ENCODE data around the gene TXNRD2.
A peak's percentile ranks its signal among the peaks of the same experiment; 100 is the strongest.

The TXNRD2 gene

DNA sequence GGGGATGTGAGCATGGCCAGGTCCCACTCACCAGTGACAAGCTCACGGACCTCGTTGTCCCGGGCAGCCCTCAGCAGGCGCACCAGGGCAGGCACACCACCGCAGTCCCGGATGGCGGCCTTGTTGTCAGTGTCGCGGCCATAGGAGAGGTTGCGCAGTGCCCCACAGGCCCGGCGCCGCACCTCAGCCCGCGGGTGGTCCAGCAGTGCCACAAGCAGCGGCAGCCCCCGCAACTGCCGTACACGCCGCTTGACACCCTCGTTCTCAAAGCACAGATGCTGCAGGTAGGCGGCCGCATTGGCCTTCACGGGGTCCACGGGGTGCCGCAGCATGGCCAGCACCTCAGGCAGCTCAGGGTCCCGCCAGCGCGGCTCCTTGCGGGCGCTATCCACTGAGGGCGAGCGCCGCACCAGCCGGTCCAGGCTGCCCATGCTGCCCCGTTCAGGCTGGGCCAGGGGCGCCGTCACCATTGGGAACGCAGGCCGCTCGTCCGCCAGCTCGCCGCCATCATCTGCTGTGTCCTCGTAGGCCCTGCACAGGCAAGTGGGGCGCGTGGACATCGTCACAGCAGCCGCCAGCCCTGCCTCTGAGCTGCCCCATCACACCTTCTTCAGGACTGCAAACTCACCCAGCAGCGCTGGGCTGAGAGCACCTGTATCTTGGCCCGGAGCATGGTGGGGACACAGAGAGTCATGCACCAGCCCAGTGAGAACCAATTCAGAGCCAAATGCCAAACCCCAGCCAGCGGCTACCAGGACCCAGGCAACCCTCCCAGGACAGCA lies 38.3 kb upstream of the TXNRD2 start:
- no peak for DNase-seq

DNA sequence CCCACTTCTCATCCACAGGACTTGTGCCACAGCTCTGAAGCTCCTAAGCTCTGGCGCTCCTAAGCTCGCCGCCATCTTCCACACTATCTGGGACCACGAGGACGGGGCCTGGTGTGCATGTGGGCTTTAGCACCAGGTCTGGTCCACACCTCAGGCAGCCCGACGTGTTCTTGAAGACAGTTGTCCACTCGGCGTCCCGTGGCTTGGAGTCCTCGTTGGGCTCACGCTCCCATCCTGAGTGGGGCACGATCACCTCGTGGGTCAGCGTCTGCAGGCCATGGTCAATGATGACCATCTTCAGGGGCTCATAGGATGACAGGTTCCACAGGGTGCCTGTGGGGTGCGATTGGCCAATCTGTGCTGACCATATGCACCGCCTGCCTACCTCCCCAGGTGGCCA lies 37.1 kb upstream of the TXNRD2 start:
- no peak for DNase-seq

- no peak for DNase-seq
These were observed 36.0 kb upstream of the TXNRD2 start for GRCh38 chr22:19977296-19978243.

- no peak for DNase-seq
These were observed 35.1 kb upstream of the TXNRD2 start for GRCh38 chr22:19976671-19977070.

- no peak for DNase-seq
These were observed 34.1 kb upstream of the TXNRD2 start for GRCh38 chr22:19975707-19976035.

DNA sequence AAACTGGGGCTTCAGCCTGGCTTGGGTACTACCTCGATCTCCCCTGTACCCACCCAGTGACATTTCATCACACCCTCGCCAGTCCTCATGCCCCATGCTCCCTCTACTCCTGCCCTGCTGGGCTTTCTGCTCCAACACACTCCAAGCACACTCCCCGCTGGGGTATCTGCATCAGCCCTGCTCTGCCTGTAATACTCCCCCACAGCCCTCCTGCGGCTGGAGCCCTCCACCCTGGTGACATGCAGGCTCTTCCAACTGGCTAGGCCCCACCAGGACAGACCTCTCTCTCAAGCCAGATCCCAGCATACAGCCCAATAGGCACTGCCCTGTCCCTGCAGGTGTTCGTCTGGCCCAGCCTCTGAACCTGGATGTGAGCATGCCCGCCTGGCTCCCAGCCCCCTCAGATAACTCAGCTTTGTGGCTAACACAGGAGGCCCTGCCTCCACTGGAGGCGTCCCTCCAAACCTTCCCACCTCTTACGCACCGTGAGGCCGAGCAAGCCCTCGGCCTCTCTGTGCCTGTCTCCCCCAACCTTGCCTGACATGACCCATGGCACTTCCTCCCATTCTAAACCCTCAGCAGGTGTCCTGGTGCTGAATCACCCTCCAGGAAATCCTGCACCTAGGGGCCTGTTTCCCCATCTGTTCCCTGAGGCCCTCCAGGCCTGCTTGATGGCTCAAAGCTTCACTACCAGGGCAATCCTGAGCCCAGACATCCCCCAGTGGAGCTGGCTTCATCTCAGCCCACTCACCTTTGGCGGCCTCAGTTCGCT lies 33.5 kb upstream of the TXNRD2 start:
- DNase-seq: no peak

DNA sequence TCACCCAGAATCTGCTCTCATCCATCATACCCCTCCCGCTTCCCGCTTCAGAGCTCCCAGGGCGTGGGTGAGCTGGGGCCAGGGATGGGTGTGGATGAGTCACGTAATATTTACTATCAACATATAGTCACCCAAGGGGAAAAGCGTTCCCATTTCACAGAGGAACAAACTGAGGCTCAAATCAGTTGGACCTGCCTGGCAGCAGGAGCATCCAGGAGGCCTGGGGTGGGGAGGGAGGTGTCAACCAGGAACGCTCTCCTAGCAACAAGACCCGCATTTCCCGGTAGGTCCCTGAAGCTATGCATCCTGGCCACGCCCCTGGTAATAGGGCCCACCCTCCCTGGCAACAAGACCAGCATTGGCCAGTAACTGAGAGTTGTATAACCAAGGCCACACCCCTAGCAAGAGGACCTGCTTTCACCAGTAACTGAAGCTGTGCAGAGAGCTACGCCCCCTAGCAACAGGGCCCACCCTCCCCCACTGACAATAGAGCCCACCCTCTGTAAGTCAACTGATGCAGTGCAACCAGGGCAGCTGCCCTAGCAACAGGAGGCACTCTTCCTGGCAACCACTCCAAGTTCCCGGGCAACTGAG lies 32.7 kb upstream of the TXNRD2 start:
- peak; percentile 40 for DNase-seq

GRCh38 chr22:19973551-19974267 lies 32.1 kb upstream of the TXNRD2 start:
- DNase-seq: no peak

GRCh38 chr22:19972652-19973550 lies 31.3 kb upstream of the TXNRD2 start:
- no peak for DNase-seq

DNA sequence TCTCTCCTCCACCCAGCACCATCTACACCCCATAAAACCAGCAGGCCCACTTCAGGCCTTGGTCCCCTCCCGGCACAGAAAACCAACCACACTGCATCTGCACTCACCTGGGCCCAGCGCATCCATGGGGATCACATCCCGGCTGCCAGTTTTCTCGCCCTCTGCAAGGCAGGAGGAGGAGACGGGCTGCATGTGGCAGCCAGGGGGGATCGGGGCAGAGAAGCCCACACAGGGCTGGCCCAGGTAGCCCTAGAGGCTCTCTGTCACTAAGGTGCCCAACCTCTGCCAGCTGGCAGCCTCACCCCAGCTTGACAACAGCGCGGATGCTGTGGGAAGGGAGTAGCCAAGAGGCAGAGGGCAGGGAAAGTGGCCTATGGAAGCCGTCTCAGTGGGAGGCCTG lies 30.6 kb upstream of the TXNRD2 start:
- DNase-seq: no peak

- no peak for DNase-seq
These were observed 29.9 kb upstream of the TXNRD2 start for GRCh38 chr22:19971276-19972124.

- peak; percentile 28 for DNase-seq
These were observed 29.1 kb upstream of the TXNRD2 start for GRCh38 chr22:19970479-19971275.

- DNase-seq: no peak
These were observed 28.4 kb upstream of the TXNRD2 start for GRCh38 chr22:19970031-19970478.

DNA sequence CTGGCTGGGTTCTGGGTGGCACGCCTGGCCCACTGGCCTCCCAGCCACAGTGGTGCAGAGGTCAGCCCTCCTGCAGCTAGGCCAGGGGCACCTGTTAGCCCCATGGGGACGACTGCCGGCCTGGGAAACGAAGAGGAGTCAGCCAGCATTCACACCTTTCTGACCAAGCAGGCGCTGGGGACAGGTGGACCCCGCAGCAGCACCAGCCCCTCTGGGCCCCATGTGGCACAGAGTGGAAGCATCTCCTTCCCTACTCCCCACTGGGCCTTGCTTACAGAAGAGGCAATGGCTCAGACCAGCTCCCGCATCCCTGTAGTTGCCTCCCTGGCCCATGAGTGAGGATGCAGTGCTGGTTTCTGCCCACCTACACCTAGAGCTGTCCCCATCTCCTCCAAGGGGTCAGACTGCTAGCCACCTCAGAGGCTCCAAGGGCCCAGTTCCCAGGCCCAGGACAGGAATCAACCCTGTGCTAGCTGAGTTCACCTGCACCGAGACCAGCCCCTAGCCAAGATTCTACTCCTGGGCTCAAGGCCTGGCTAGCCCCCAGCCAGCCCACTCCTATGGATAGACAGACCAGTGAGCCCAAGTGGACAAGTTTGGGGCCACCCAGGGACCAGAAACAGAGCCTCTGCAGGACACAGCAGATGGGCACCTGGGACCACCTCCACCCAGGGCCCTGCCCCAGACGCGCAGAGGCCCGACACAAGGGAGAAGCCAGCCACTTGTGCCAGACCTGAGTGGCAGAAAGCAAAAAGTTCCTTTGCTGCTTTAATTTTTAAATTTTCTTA lies 27.7 kb upstream of the TXNRD2 start:
- no peak for DNase-seq

DNA sequence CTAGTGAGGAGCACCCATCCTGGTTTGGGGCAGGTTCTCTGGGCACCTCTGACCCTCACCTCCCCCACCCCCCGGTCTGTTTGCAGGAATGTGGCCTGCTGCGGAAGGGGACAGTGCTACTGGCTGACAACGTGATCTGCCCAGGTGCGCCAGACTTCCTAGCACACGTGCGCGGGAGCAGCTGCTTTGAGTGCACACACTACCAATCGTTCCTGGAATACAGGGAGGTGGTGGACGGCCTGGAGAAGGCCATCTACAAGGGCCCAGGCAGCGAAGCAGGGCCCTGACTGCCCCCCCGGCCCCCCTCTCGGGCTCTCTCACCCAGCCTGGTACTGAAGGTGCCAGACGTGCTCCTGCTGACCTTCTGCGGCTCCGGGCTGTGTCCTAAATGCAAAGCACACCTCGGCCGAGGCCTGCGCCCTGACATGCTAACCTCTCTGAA lies 26.9 kb upstream of the TXNRD2 start:
- DNase-seq: no peak

GRCh38 chr22:19967850-19968449 lies 26.3 kb upstream of the TXNRD2 start:
- DNase-seq: no peak

DNA sequence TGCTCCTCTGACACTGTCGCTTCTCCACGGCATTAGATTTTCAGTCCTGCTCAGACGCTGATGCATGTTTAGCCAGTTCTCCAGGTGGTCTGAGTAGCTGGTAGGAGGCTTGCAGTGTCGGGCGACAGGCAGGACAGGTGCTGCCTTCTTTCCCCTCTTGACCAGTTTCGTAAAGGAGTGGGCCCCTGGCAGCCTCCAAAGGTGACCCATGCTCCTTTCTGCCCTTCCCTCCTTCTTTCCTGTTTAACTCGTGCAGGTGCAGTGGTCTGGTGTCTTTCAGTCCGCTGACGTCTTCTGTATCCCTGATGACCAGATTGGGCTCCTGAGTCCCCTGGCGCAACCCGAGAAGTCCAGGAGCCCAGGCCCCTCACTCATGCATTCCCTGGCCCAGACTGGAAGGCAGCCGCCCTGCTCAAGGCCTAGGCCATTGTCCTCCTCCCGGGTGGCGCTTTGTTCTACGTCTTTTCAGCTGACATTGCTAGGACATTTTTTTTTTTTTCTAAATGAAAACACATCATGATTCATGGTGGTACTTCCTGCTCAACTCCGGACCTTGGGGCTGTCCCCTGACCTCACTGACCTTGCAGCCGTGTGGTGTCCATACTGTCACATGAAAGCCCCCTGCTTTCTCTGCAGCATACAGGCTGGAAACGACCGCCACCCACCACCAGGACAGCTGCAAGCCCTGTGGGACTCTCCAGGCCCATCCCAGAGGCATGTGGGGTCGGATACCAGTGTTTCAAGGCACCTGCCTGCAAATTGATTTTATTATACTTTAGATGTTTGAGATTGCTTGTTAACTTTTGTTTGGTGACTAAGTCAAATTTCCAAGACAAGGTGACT lies 25.5 kb upstream of the TXNRD2 start:
- DNase-seq: no peak

All from NCI-H510A treated with DMSO at 0.1 percent for 48 hours (cell line).